ENCODE measurements around the gene PPP2R5D. TPM values are rescaled to one million over a fixed set of nuclear protein-coding genes. Genes with fewer than 3 reads are reported as not detected.

PPP2R5D gene
- total and polyA plus RNA-seq, 2 of the 4 experiments (the other 2 are of a cell fraction), result 55.6 to 68.8 TPM

GRCh38 chr6:42967228-42967627 lies 17.1 kb upstream of the PPP2R5D start:
- no peak overlapping the region for H4K8ac ChIP-seq (ENCODE audit: low read depth in 2 of 2, low read length in 2 of 2)
- H3K14ac ChIP-seq (replicated peaks; ENCODE audit: low read depth, low read length), result no peak overlapping the region
- H3K4me3 ChIP-seq (ENCODE audit: insufficient read depth, low read depth, low read length), result no peak overlapping the region
- no peak overlapping the region for H2AK9ac ChIP-seq (replicated peaks; ENCODE audit: low read depth, low read length, poor library complexity)
- no peak overlapping the region for H3K27ac ChIP-seq (ENCODE audit: insufficient read depth, low read length)
- POLR2A ChIA-PET (ENCODE audit: unreplicated experiment), result interaction anchor here (0.6 kb wide), 1 partner anchor 22 kb away, joined by 7 read pairs; no protein-coding TSS in a partner anchor
- H2BK20ac ChIP-seq (ENCODE audit: low read depth, low read length), result no peak overlapping the region
- no peak overlapping the region for H3K4ac ChIP-seq (ENCODE audit: low read depth, low read length)
- H3K36me3 ChIP-seq (ENCODE audit: control insufficient read depth, insufficient read depth, low read length), result peaks cover 48% of the 10 kb centered on the region
- no peak overlapping the region for H3K23ac ChIP-seq (ENCODE audit: low read depth, low read length)
- peaks cover 9% of the 10 kb centered on the region; the same call in 1 of the 2 replicates for H4K20me1 ChIP-seq (ENCODE audit: insufficient read depth, low read length)
- H2AFZ ChIP-seq (replicated peaks; ENCODE audit: low read length, poor library complexity), result no peak overlapping the region
- no peak for ATAC-seq (ENCODE audit: low read depth)
- H3K18ac ChIP-seq (ENCODE audit: low read depth, low read length), result no peak overlapping the region
- dilution Hi-C loops (cut with HindIII; ENCODE audit: low sequenced_read_pairs, unreplicated experiment) (no loop called here), in situ Hi-C loops (cut with MboI; ENCODE audit: low sequenced_read_pairs) (no loop called here), intact Hi-C loops (cut with micrococcal nuclease) (no loop called here)
- no peak overlapping the region for H3K9ac ChIP-seq (ENCODE audit: low read depth, low read length)
- H2BK5ac ChIP-seq (ENCODE audit: low read depth, low read length, poor library complexity, severe bottlenecking), result no peak overlapping the region
- WGBS, 2 experiments (ENCODE audit: extremely low coverage in 2 of 2, insufficient read length in 1 of 2), result no CpG with 5 or more reads among the region's 11 CpGs
- no peaks in the 10 kb centered on the region for H3K9me3 ChIP-seq (ENCODE audit: control insufficient read depth, insufficient read depth, low read length)
- no peak overlapping the region for H2AK5ac ChIP-seq (ENCODE audit: low read depth, low read length)
- TF ChIP-seq RCOR1 (IDR thresholded peaks at IDR 0.05; ENCODE audit: insufficient replicate concordance, low read length) (no peak), NFE2L2 (IDR thresholded peaks at IDR 0.05; ENCODE audit: low read depth, low read length) (no peak), CHD1 (IDR thresholded peaks at IDR 0.05; ENCODE audit: low read depth, low read length) (no peak)
- peaks cover 26% of the 10 kb centered on the region for H3K9me1 ChIP-seq (ENCODE audit: insufficient read depth, low read length)
- H2BK15ac ChIP-seq (ENCODE audit: low read depth, low read length), result no peak overlapping the region
- peaks cover 4 to 28% of the 10 kb centered on the region in 2 experiments; a peak in 3 of 4 replicates for H3K79me1 ChIP-seq (ENCODE audit: low read depth in 1 of 2, low read length in 2 of 2)
- no peaks in the 10 kb centered on the region for H3K27me3 ChIP-seq (ENCODE audit: control insufficient read depth, insufficient read depth, low read length)
- CTCF ChIA-PET, result no interaction called here
- H3K4me2 ChIP-seq (ENCODE audit: low read depth, low read length), result no peak overlapping the region
- no peak overlapping the region for H3K56ac ChIP-seq (ENCODE audit: extremely low read depth, insufficient read depth, low read length)
- H4K5ac ChIP-seq (ENCODE audit: low read depth, low read length), result no peak overlapping the region
- BruUV-seq (replicated peaks), result no TSS peak
- peaks cover 18% of the 10 kb centered on the region for H3K4me1 ChIP-seq (ENCODE audit: control insufficient read depth, insufficient read depth, low read length)
- no peak overlapping the region for H2BK120ac ChIP-seq (ENCODE audit: low read depth, low read length)
- no peak overlapping the region for H4K91ac ChIP-seq (ENCODE audit: insufficient read depth, low read depth, low read length)
- no peak for DNase-seq

Measured in IMR-90 (cell line).